NCI-H2227 treated with DMSO at 0.1 percent for 48 hours (cell line): Measurements from ENCODE around the gene INPP4B.

ENCODE experiments used
- DNase-seq: peaks from one replicate; lab custom pipeline; 2025; lab: John Stamatoyannopoulos, UW

INPP4B gene

GRCh38 chr4:142285222-142285583 lies 560.9 kb downstream of the INPP4B start:
- no peak for DNase-seq

GRCh38 chr4:142284402-142285221 lies 561.5 kb downstream of the INPP4B start:
- DNase-seq = no peak

GRCh38 chr4:142282870-142283431 lies 563.1 kb downstream of the INPP4B start:
- no peak for DNase-seq

GRCh38 chr4:142281999-142282398 lies 564.1 kb downstream of the INPP4B start:
- DNase-seq = no peak

GRCh38 chr4:142278663-142279062 lies 567.4 kb downstream of the INPP4B start:
- DNase-seq = no peak

GRCh38 chr4:142278171-142278570 lies 567.9 kb downstream of the INPP4B start:
- no peak for DNase-seq

GRCh38 chr4:142274137-142274536 lies 572.0 kb downstream of the INPP4B start:
- no peak for DNase-seq

GRCh38 chr4:142272452-142272851 lies 573.6 kb downstream of the INPP4B start:
- no peak for DNase-seq

GRCh38 chr4:142271832-142272231 lies 574.3 kb downstream of the INPP4B start:
- no peak for DNase-seq

GRCh38 chr4:142267101-142267500 lies 579.0 kb downstream of the INPP4B start:
- no peak for DNase-seq

GRCh38 chr4:142265946-142266345 lies 580.2 kb downstream of the INPP4B start:
- no peak for DNase-seq

GRCh38 chr4:142265536-142265935 lies 580.6 kb downstream of the INPP4B start:
- DNase-seq = no peak

- DNase-seq = no peak
Measured at GRCh38 chr4:142264961-142265360, 581.1 kb downstream of the INPP4B start.

- DNase-seq = no peak
Measured at GRCh38 chr4:142262956-142263355, 583.1 kb downstream of the INPP4B start.

- DNase-seq = no peak
Measured at GRCh38 chr4:142248946-142249345, 597.2 kb downstream of the INPP4B start.

GRCh38 chr4:142243255-142243654 lies 602.8 kb downstream of the INPP4B start:
- DNase-seq = no peak

- no peak for DNase-seq
Measured at GRCh38 chr4:142242156-142242555, 603.9 kb downstream of the INPP4B start.

GRCh38 chr4:142238589-142238988 lies 607.5 kb downstream of the INPP4B start:
- no peak for DNase-seq

- DNase-seq = no peak
Measured at GRCh38 chr4:142236268-142236667, 609.8 kb downstream of the INPP4B start.

- no peak for DNase-seq
Measured at GRCh38 chr4:142231787-142232186, 614.3 kb downstream of the INPP4B start.

- no peak for DNase-seq
Measured at GRCh38 chr4:142230991-142231390, 615.1 kb downstream of the INPP4B start.

GRCh38 chr4:142226014-142226413 lies 620.1 kb downstream of the INPP4B start:
- DNase-seq = no peak

GRCh38 chr4:142222127-142222526 lies 624.0 kb downstream of the INPP4B start:
- DNase-seq = no peak

- DNase-seq = no peak
Measured at GRCh38 chr4:142218726-142219125, 627.4 kb downstream of the INPP4B start.
